HL-60/S4 treated with phorbol 12-myristate 13-acetate at 8.2 ng/mL for 4 days and 3 days (cell line): ENCODE data around the gene OLR1.
"Not testable (repeated sequence)": the region's sequence is repeated elsewhere in the genome, so short reads cannot be mapped to it uniquely, and the experiment has no call there.

ENCODE experiments used
- in situ Hi-C: fragments of 300-500 bp; cut with MboI; formaldehyde crosslinking; loops from 2 replicates; pipeline ENCODE4 v1.15.0; 2022; ENCODE audit warnings: low sequenced_read_pairs

OLR1 gene

DNA sequence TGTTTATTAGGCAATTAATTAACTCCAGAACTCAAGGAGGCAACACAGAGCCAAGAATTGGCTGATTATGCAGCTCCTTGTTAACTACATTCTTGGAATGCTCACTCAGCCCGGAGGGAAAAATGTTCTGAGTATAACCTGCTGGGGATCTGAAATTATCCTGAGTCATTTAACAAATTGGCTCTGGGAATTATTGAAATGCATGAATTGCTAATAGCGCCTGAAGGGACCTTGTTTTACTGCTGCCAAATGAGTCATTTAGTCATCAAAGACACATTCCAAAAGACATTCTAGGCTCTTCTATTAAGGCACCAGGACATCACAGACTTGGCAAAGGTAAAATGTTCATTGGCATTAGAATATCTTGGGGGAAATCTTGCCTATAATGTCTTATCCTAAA is 19.9 kb upstream of the OLR1 start:
- in situ Hi-C loops = no loop called here

DNA sequence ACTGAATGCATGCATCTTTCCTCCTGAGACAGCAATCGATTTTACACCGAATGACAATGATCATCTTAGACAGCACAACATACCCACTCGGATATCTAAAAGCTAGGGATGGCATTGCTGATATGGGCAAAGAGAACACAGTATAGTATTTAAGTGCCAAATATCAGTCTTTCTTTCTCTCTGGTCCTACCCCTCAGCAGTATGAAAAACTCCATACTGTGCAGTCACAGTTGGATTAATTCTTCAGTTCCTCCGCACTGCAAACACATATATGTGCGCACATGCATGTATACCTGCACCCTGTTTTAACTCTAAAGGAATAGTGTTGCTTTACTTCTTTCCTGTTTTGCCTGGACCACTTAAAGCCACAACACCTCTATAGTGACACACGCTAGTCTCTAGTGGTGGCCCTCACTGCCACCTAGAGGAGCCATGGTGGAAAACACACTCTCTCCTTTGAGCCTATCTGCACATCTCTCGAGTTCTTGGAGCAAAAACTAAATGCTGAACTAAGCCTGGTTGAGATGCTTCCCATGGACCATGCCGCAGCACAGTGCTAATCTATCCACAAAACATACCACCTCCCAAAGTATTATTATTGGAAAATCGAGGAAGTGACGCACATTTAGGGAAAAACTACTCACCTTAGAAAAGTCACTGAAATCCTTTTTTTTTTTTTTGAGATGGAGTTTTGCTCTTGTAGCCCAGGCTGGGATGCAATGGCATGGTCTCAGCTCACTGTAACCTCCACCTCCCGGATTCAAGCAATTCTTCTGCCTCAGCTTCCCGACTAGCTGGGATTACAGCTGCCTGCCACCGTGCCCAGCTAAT is 18.8 kb upstream of the OLR1 start:
- in situ Hi-C loops = no loop called here

DNA sequence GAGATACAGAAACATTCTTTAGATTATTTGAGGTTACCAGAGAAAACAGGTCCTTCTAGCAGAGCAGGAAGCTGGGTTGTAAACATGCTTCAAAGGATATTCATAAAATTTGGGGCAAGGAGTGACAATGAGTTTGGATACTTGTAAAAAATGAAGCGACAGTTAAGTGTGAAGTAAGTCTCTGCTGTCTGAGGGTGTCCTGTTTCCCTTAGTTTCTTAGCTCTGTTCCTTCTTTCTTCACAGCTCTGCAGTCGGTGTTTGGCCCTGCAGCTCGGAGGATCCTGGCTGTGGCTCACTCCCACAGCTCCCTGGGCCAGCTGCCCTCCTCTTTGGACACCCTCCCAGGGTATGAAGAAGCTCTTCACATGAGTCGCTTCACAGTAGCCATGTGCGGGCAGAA is 17.7 kb upstream of the OLR1 start:
- in situ Hi-C loops = no loop called here

DNA sequence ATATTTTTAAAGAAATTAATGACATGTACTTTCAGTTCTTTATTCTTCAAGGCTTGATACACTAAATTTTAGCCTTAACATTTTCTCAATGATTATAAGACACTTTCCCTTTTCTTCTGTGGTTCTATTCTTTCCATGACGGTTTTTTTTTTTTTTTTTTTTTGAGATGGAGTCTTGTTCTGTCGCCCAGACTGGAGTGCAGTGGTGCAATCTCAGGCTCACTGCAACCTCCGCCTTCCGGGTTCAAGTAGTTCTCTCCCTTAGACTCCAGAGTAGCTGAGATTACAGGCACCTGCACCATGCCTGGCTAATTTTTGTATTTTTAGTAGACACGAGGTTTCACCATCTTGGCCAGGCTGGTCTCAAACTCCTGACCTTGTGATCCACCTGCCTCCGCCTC is 15.0 kb upstream of the OLR1 start:
- in situ Hi-C loops = not testable (repeated sequence)

DNA sequence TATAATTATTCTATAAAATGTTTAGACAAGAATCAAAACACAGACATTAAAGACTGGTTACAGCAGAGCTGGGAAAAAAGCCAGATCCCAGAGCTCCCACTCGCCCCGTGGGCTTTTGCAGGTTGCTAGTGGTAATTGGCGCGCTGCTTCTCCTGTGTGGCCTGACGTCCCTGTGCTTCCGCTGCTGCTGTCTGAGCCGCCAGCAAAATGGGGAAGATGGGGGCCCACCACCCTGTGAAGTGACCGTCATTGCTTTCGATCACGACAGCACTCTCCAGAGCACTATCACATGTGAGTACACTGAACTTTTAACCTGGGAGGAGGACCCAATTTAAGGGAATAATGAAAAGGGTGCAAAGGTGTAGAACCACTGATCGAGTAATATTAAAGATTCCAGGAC is 14.4 kb upstream of the OLR1 start:
- in situ Hi-C loops = no loop called here

DNA sequence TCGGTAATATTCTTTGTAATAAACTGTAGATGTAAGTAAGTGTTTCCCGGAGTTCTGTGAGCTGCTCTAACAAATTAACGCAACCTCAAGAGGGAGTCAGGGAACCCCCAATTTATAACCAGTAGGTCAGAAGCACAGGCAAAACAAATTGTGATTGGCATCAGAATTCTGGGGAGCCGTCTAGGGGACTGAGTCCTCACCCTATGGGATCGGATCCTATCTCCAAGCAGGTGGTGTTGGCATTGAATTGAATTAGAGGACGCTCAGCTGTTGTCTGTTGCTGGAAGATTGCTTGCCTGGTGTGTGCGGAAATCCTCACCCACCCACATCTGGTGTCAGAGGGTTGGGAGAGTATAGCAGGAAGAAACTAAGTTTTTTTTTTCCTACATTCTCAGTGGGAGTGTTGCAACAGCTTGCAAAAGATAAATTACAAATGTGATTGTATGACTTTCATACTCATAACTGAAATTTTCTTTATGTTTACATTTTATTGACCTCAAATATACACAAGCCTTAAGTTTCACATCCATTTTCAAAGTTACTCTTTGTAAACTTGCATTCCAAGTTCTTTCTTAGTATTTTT is 12.4 kb upstream of the OLR1 start:
- in situ Hi-C loops = no loop called here

DNA sequence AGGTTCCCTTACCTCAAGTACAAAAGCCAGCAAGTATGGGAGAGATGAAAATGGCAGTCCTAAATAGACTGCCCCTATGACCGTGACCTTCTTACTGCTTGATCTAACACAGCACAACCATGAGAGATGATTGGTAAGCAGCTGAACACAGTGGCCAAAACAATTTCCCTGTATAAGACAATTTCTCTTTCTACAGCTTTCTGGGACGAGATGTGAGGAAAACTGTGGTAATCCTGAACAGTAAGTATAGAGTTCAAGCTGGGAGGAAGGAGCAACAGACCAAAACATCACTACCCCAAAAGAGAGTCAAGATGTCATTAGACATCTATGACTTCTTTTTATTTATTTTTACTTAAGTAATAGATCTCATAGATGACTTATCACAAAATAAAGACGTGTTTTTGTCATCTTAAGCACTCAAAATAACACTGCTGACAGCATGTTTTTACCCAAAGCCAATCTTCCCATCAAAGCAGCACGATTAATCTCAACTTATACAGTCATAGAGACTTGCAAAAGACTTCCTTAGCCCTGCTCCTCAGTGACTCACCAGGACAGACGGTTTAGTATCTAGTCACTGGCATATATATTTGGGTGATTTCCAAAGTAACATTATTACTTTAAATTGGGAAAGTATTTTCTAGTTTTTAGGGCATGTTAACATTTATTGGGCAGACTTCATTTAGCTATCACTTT is 10.6 kb upstream of the OLR1 start:
- in situ Hi-C loops = no loop called here

DNA sequence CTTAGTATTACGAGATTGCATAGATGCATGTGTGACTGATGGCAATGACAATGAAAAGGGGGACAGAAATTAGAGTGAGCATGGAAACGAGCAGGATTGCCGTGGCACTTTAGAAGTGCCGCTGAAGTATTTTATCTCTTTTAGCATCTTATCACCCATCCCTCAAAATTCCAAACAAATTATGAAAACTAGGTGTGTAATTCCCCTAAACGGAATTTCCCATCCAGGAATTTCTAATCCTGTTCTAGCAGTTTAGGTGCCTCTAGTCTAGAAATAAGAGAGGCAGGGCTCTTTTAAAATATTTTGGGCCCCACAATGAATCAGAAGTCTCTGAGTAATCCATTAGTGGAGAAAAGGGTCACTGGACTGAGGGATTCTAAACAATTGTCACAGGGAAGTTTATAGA is 7.8 kb upstream of the OLR1 start:
- in situ Hi-C loops = no loop called here

DNA sequence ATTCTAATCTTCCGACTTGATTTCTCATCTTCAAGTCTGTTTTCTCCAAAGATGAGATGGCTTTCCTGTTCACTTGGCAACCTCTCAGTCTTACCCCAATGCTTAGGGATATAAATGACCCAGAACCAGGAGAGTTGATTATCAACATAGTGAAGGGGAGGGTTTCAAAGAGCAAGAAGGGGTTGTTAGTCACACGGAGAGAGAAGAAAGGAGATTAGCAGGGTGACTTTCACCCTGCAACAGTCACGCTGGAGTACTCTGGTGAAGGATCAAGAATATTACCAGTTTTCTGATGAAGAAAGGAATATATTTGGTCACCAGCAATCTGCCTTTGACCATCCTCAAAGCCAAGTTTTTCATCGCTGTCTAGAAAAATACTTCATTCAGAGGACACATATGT is 6.9 kb upstream of the OLR1 start, which contains the start of gene TMEM52B:
Gene TMEM52B (plus strand): TSS at position 212 of the 400 bp plus-strand sequence. CDS start 543 bp downstream, outside the sequence.
- in situ Hi-C loops = no loop called here

DNA sequence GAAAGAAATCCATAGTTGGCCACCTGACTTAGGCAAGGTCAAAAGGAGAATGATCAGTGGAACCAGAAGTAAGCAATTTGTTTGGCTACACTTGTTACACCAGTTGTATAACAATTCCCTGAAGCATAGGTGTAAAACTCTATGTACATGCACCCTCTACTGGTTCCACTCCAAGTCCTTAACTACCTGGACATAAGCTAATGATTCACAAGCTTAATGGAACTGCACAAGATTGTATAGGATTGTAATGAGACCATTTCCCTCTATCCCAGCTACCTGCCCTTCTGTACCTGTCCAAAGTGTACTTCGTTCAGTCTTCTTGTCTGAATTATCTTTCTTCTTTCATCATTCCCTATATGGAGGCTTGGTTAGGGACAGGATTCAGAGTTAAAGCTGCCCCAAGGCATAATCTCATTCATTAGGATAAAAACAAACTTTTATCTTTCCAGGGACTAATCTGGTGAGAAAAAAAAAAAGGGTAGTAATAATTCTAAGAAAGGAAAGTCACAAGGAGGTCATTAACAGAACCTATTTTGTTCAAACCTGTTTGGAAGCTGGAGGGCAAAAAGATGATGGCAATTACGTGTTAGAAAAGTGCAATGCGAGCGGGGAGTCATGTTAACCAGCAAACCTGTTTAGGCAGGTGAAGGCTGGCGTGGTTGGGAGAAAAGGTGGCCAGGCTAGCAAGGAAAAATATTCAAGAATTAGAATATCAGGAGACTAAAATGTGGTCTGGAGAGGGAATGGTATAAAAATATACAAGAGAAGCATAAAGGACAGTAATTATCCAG is 4.1 kb upstream of the OLR1 start:
- in situ Hi-C loops = no loop called here

DNA sequence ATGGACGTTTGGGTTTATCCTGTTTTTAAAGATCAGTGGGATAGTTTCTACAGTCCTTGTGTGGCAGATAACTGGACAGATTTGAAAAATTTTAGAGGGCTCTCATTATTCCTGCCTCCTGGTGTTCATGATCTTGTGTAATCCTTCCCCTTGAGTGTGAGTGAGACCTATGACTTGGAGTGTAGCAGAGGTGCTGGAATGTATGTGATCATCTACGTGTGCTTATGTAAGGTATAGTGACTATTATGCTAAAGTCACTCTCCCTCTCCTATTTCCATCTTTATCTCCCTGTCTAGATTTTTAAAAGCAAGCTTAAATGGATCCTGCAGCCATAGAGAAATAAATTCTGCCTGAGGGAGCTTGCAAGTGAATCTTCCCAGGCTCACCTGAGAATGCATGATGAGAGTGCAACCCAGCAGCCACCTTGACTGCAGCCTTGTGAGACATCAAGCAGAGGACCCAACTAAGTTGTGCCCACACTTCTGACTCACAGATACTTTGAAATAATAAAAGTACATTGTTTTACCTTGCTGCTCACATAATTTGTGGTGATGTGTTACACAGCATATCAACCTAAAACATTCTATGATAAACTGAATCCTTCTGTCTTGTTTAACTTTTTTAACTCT is 3.2 kb upstream of the OLR1 start:
- in situ Hi-C loops = no loop called here

DNA sequence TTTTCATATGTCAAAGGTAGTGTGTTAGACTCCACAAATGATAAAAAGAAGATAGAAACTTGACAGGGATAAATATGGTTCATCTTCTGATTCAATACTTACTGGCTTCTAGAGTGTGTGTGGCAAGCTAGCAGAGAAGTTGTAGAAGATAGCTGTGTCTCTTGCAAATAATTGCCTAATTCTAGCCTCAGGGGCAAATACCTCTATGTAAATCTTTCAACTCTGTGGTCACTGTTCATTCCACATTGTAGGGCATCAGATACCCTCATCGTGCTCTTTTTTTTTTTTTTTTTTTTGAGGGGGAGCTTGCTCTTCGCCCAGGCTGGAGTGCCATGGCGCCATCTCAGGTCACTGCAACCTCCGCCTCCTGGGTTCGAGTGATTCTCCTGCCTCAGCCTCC is 1.7 kb downstream of the OLR1 start:
- in situ Hi-C loops = no loop called here

DNA sequence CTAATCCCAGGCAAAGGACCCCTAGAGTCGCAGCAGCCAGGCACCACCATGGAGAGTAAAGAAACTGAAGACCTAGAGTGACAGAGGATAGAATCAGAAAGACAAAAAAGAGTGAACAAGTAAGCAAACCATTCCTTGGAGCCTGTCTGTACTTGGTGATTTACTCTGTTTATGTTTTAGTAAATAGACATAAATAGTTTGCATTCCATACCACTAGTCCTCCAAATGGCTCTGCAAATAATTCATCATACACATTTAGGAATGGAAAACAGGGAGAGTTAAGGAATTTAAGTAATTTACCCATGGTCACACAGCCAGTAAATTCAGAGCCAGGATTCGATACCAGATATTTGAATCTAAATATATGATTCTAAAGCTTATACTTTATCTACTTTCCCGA is 2.8 kb downstream of the OLR1 start:
- in situ Hi-C loops = no loop called here

DNA sequence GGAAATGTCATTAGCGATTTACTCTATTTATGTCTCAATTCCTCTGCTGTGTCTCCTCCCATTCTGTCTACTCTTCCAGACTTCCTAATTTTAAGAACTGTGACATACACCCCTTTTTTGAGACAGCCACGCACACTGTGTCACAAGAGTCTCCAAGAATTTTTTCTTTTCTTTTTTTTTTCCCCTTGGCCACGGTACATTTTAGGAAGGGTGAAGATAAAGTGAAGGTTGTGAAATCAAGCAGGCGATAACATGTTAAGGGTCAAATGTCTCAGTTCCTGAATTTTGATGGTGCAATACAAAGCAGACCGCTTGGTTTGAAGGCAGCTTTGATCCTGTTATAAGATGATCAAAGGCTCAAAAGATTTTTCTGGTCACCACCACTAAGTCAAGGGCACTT is 4.3 kb downstream of the OLR1 start:
- in situ Hi-C loops = no loop called here

DNA sequence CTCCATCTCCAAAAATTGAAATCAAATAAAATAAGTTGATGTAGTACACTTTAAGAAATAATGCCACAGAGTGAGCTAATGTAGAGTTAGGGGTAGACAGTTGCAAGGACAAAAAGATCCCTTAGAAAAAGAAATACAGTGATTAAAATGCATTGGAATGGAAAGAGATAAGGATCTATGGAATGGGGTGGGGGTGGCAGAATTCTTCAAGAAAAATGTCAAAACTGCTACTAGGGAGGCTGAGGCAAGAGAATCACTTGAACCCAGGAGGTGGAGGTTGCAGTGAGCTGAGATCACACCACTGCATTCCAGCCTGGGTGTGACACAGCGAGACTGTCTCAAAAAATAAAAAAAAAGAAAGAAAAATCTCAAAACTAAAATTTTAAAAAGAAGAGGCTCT is 6.5 kb downstream of the OLR1 start:
- in situ Hi-C loops = no loop called here

DNA sequence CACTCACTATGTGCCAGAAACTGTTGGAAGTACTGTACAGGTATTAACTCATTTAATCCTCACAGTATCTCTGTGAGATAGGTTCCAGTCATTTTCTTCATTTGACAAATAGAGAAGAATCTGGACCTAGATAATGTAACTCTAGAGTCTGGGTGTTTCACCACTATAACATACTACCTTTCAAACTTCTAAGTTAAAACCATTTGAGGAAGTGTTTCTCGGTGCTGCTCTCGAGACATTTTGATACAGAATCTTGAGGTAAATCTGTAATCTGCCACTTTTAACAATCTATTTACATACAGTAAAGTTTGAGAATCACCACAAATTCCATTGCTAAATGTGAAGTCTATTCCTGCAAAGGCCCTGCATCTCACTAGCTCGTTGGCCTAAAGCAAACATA is 8.8 kb downstream of the OLR1 start:
- in situ Hi-C loops = no loop called here

DNA sequence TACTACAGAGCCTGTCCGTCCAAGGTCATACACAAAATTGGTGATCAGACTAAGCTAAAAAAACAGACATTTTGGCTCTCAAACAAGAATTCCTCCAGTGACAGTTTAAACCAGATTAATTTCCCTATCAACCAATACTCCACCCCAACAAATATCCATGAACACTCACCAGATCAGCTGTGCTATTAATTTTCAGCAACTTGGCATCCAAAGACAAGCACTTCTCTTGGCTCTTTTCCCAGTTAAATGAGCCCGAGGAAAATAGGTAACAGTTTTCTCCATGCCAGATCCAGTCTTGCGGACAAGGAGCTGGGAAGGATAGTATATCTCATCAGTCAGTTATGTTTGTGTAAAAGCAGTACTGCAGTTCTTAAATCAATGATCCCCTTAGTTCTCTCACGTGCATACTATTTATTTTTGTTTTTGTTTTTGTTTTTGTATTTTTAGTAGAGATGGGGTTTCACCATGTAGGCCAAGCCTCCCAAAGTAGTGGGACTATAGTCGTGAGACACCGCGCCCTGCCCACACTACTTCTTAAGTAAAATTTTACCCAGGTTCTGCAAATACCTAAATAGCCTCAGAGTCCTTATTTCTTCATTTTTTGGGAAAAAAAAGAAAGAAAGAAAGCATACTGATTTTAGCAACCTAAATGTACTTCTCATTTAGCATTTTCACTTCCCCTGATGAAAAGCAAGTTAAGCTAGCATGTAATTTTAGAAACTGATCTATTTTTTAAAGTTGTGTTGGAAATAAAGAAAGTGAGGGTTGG is 11.1 kb downstream of the OLR1 start:
- in situ Hi-C loops = no loop called here

DNA sequence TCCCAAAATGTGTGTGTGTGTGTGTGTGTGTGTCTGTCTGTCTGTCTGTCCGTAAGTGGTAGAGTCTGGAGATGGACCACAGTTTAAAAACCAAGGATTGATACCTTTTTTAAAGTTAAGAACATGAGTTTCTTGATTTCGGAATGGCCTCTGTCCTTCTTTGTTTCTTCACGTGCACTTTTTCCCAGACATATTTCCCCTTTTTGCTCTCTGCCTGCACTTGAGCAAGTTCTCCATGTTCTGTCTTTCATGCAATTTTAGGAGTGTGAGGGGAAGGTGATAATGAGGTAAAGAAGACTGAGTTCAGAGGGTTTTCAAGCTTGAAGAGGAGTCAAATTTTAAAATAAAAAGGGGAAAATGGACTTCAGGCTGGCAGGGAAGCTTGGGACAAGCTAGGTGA is 12.7 kb downstream of the OLR1 start:
- in situ Hi-C loops = no loop called here

DNA sequence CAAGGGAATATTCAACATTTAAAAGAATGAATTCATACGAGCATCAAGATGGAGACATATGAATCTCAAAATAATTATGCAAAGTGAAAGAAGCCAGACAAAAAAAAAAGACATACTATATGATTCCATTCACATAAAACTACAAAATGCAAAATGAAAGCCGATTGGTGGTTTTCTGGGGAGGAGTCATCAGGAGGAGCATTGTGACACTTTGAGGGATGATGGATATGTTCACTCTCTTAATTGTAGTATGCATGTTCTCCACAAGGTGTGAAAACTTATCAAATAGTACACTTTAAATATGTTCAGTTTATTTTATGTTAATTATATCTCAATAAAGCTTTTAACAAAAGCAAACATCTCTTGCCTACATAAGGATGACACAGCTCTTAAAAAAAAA is 13.5 kb downstream of the OLR1 start:
- in situ Hi-C loops = no loop called here

DNA sequence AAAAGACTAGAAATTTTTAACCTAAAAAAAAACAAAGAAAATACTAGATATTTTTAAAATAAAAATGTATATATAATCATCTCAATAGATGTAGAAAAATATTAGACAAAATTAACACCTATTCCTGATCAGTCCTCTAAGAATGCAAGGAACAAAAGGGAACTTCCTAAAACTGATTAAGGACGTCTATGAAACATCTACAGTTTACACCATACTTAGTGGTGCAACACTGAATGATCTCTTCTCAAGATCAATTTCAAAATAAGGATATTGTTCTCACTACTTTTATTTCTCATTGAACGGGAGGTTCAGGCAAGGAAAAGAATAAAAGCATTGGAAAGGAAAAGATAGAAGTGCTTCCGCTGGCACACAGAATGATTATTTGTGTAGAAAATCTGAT is 16.0 kb downstream of the OLR1 start:
- in situ Hi-C loops = no loop called here
